Pons (tissue), 1 donor: ENCODE data around the gene GALNT4.
A peak's percentile ranks its signal among the peaks of the same experiment; 100 is the strongest.

Experiments used
- DNase-seq: peaks from one replicate; pipeline ENCODE4 v3.0.0-alpha.2; 2016; ENCODE audit warnings: low spot score

The GALNT4 gene

DNA sequence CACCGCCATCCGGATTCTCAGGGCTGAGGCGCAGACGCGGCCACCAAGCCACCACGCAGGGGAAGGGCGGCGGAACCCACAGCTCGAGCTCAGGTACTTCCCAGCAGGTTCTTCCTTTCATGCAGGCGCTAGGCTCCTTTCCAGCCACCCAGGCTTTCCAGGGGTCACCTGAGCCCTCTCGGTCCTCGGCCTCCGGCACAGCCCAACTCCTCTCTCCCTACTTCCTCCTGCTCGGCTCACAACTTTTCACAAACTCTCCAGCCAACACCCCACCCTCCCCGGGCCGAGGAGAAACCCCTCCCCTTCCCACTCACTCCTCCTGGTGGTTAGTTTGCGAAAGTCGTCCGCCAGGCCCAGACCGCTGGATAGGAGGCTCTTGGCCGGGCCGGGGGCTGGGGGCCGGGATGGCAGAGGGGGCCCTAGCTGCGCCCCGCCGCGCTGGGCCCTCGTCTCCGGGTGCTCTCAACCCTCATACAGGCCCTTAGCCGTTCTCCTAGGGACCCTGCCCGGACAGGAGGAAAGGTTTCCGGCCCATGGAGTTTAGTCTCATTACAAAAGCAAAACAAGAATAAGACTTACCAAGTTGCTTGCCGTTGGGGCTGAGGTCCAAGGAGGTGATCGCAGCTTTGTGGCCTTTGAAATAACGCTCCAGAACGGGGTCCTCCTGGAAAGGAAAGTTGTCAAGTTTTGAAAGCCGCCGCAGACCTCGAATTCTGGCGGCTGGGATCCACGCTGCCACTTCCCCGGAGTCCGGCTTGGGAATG is at the start of gene GALNT4:
TSS of gene GALNT4 (minus strand) at position 256 of the 764 bp plus-strand sequence. CDS start at position 9, 247 bp downstream.
- peak; percentile 90 for DNase-seq

- DNase-seq, result no peak
Measured at GRCh38 chr12:89573051-89573810, 48.6 kb upstream of the GALNT4 start.

- no peak for DNase-seq
Measured at GRCh38 chr12:89571491-89572195, 47.0 kb upstream of the GALNT4 start.

DNA sequence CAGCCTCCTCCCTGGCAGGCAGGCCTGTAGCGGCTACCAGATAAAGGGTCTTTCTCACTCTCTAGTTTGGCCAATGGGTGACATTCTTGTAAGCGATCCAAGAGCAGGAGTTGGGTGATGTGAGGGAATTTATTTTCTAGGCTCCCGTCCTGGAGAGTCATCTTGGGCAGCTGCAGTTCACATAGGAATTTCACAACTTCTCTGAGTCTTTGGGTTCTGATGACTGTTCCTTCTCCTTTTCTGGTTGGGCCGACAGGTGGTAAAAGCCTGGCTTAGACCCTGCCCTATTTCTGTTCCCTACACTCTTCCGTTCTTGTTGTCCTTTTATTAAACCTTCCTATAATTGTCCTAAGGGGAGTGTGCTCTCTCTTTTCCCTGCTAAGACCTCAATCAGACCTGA is 43.9 kb upstream of the GALNT4 start:
- no peak for DNase-seq

DNA sequence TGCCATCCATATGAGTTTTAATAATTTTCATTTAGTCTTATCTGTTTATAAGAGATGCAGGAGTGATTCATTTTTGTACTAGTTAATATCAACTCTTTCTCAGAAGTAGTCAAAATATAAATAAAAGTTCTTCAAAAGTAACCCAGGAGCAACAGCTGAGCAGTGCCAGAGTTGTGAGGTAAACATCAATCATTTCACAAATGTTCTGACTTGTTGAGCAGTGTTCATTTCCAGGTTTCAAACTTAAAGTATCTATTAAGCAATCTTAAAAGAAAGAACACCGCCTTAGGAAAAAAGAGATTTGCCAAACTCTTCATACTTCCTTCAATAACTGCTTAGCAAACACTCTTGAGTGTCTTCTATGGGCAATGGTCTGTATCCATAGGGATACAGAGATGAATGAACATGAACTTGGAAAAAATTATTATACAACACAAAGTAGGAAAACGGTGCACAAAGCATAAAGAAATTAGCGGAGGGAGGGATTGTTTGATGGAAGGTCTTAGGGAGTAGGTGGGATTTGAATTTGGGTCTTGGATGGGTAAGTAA is 43.2 kb upstream of the GALNT4 start:
- no peak for DNase-seq

- no peak for DNase-seq
Measured at GRCh38 chr12:89566615-89567014, 42.0 kb upstream of the GALNT4 start.

DNA sequence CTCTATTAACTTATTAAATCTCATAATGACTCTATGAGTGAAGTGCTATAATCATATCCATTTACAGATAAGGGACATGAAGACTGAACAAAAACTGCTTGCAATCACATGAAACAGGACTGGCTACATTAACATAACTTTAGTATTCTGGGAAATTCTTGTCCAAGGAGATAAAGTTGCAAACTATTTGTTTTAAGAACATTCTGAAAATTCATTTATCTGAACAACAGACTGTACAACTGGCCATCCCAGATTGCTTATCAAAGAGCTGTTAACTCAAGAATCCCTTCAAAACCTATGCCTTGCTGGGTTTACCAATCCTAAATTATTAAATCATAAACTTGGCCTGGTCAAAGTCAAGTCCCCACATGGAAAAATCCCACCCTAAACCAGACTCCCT is 40.4 kb upstream of the GALNT4 start:
- DNase-seq, result no peak

- no peak for DNase-seq
Measured at GRCh38 chr12:89559753-89560152, 35.2 kb upstream of the GALNT4 start.

DNA sequence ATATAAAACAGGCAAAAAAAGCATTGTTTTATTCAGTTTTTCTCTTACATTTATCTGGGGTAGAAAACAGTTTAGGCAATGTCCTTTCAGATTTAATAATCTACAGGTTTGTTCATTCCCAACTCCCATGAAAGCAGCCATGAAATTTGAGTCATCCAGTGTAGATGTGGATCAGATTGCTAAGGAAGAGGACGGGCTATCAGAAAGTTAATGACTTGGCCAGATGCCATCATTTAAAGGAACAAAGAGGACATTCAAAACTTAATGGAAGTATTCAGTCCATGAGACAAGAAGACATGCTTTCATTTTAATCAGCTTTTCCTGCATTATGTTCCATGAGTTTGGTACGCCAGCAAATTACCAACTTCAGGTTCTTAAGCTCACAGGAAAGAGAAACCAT is 32.4 kb upstream of the GALNT4 start:
- DNase-seq, result peak; percentile 55

- DNase-seq, result no peak
Measured at GRCh38 chr12:89552376-89552775, 27.8 kb upstream of the GALNT4 start.

- DNase-seq, result no peak
Measured at GRCh38 chr12:89551747-89552146, 27.2 kb upstream of the GALNT4 start.

DNA sequence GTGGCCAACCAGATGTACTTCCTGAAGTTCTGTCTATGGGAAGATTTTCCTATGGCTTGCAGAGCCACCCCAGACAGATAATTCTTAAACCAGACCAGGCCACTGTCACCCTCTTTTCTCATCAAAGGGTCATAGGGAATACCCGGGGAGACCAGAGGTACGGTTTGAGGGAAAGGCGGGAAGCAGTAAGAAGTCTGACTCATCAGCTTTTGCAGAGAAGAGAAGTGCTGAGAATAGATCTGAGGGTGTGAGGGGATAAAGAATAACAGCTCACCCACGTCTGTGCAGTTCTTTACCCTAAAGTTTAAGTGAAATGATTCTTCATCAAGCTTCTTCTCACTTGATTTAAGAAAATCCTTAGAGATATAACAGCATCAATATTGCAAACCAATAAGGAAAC is 22.5 kb upstream of the GALNT4 start:
- DNase-seq, result no peak

- no peak for DNase-seq
Measured at GRCh38 chr12:89546151-89546550, 21.6 kb upstream of the GALNT4 start.

DNA sequence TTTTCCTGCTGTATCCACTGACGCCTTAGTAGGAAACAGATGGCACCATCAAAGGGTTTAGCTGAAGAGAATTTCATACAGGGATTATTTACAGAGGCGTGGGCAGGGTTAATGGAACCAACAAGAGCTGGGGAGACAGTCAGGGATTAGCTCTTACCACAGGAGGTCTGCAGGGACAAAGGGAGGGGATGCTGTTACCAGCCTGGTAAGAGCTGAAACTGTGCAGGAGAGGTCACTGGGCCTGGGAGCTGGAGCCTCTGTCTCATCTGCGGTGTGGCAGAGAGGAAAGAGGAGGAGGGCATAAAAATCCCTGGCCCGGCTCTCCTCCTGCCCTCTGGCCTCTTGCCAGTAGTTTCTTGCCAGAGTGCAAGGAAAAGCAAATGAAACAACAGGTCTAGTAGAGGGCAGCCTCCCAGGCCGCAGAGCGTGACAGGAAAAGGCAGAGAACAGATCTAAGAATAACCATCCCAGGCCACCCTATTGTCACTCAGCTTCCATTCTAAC is 20.1 kb upstream of the GALNT4 start:
- DNase-seq, result no peak

GRCh38 chr12:89544022-89544421 is 19.4 kb upstream of the GALNT4 start:
- no peak for DNase-seq

DNA sequence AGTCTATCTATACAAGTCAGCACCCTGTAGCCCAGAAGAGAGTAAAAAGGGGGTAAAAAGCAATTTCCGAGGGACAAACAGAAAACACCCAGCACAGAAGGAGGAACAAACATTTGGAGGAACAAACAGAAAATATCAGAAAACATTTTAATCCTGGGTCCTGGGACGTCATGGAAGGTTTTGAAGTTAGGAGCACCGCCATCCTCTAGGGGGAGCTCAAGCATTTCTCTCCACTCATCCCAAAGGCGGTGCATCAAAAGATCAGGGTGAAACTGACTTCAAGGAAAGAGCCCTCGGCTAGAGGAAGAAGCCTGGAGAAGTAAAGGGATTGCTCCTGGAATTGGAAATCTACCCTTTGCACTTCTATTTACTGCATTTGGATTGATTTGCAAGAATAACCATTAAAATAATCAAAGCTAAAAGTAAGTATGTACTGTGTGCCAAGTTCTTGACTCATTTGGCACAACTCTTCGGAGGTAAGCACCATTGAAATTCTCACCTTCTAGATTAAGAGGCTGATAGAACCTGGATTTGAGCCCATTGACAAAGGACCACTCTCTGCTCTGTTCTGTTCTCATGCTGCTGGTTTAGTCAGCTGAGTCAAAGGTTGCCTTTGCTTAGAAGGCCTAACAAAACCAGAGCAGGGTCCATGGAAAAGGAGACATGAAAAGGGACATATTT is 18.5 kb upstream of the GALNT4 start:
- DNase-seq, result peak; percentile 84

- no peak for DNase-seq
Measured at GRCh38 chr12:89542236-89542635, 17.6 kb upstream of the GALNT4 start.

- DNase-seq, result no peak
Measured at GRCh38 chr12:89540586-89540985, 16.0 kb upstream of the GALNT4 start.

DNA sequence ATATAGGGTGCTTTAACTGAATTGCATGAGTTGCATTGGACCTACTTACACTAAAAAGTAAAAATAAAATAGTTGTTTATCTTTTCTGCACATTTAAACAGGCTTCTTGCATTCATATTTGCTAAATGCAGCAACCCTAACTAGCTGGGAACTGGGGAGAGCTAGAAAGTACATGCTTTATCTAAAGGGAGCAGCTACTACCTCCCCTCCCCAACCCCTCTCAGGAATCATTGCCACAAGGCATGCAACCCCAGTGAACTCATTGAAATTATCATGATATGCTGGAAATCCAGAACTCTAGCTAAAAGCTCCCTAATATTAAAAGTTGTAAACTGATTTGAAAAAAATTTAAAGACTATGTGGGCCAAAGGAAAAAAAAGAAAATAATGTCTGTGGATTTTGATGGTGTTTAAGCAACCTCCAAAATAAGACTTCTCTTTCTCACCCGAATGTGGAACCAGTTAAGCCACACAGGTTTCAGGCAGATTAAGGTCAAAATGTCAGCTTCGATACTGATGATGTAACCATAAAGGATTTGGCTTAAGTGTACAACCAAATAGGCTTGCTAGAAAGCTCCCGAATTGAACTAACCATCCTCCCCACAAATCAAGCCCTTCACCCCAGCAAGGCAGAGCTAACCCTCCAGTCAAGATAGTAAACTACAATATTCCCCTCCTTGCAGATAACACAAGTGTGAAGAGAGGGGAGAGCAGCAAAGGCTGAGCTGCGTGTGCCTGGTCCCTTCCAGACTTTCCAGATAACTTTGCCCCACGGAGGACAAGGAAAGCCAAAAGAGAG is 15.0 kb upstream of the GALNT4 start:
- no peak for DNase-seq

DNA sequence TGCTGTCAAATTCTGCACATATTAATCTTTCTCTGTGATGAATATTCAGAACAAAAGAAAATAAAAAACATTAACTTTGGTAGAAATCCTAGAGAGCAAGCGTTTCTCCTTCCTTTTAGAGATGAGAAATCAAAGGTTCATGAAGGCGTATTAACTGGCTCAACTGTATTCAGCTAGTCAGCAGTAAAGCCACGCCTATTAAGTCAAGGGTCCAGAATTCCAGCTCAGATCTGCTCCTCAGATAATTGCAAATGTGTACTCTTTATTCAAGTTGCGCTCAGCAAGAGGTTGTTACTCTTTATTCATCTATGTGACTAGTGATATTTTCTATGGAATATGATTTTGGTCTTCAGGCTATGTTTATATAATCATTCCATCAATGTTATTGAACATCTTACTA is 14.3 kb upstream of the GALNT4 start:
- no peak for DNase-seq

DNA sequence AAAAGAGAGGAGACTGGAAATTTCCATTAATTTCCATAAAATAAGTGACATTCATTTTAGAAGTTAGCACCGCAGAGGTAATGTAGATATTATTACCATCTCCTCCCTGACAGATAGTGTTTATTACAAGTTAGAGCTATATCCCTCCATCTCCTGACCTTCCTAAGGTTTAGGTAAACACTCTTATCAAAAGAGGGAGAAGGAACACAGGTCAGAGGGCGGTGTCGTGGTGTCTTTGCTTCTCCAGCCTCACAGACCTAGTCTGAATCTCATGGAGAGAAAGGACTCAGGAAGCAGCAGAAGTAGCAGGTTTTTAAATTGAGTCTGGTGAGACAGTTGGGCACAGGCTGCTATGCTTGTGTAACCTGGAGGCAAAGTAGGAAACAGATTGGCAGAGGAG is 12.8 kb upstream of the GALNT4 start:
- DNase-seq, result no peak
